AG08396 (cell line): ENCODE results near the gene TMEM218.

Experiments used
- DNase-seq: peaks from one replicate; pipeline ENCODE4 v3.0.0; 2012; ENCODE audit warnings: low spot score, mixed read lengths

TMEM218 gene

GRCh38 chr11:125055107-125055715 lies 56.2 kb downstream of the TMEM218 start:
- no peak for DNase-seq

GRCh38 chr11:125053167-125053566 lies 58.3 kb downstream of the TMEM218 start:
- no peak for DNase-seq

GRCh38 chr11:125052047-125052446 lies 59.4 kb downstream of the TMEM218 start:
- no peak for DNase-seq

- no peak for DNase-seq
Observed at GRCh38 chr11:125049164-125049792, 62.1 kb downstream of the TMEM218 start.
